ENCODE data around the gene USP47. TPM values are rescaled to one million over a fixed set of nuclear protein-coding genes. Genes with fewer than 3 reads are reported as not detected.
A peak's percentile ranks its signal among the peaks of the same experiment; 100 is the strongest.

USP47 gene
- polyA plus RNA-seq, 1 experiment: 15.0 TPM

GRCh38 chr11:11985954-11986949 is 144.5 kb downstream of the USP47 start:
- Histone ChIP-seq H3K36me3 (ENCODE audit: control insufficient read depth, insufficient read depth, low read length) (no peaks in the 10 kb centered on the region), H3K4me3 (ENCODE audit: low read depth, low read length) (no peak overlapping the region), H3K27me3 (ENCODE audit: control insufficient read depth, insufficient read depth, low read length) (no peaks in the 10 kb centered on the region)
- ChIA-PET CTCF (interaction anchor here (0.6 to 2.1 kb wide), 6 partner anchors 9 to 298 kb away, joined by 3 to 4 read pairs (median 3); no protein-coding TSS in a partner anchor), POLR2A (no interaction called here)
- DNase-seq (ENCODE audit: low read depth): no peak
- TF ChIP-seq CTCF (IDR thresholded peaks at IDR 0.05; ENCODE audit: insufficient read depth, low read depth, low read length): no peak

- Histone ChIP-seq H3K36me3 (ENCODE audit: control insufficient read depth, insufficient read depth, low read length) (no peaks in the 10 kb centered on the region), H3K4me3 (ENCODE audit: low read depth, low read length) (no peak overlapping the region), H3K27me3 (ENCODE audit: control insufficient read depth, insufficient read depth, low read length) (no peaks in the 10 kb centered on the region)
- ChIA-PET CTCF (interaction anchor here (0.6 to 1.8 kb wide), 5 partner anchors 11 to 97 kb away, joined by 3 to 6 read pairs (median 5); no protein-coding TSS in a partner anchor), POLR2A (no interaction called here)
- TF ChIP-seq CTCF (IDR thresholded peaks at IDR 0.05; ENCODE audit: insufficient read depth, low read depth, low read length): peak; percentile 49
- no peak for DNase-seq (ENCODE audit: low read depth)
These were observed 145.8 kb downstream of the USP47 start for GRCh38 chr11:11987503-11988022.

GRCh38 chr11:11988099-11988651 is 146.4 kb downstream of the USP47 start:
- H3K36me3 ChIP-seq (ENCODE audit: control insufficient read depth, insufficient read depth, low read length): no peaks in the 10 kb centered on the region
- no peaks in the 10 kb centered on the region for H3K27me3 ChIP-seq (ENCODE audit: control insufficient read depth, insufficient read depth, low read length)
- TF ChIP-seq CTCF (IDR thresholded peaks at IDR 0.05; ENCODE audit: insufficient read depth, low read depth, low read length): no peak
- CTCF ChIA-PET: interaction anchor here (0.6 to 1.8 kb wide), 7 partner anchors 10 to 96 kb away, joined by 3 to 6 read pairs (median 4); no protein-coding TSS in a partner anchor
- no peak overlapping the region for H3K4me3 ChIP-seq (ENCODE audit: low read depth, low read length)
- POLR2A ChIA-PET: no interaction called here
- peak; percentile 58 for DNase-seq (ENCODE audit: low read depth)

GRCh38 chr11:11988681-11989261 is 147.0 kb downstream of the USP47 start:
- CTCF ChIA-PET: interaction anchor here (0.6 to 1.8 kb wide), 6 partner anchors 10 to 45 kb away, joined by 3 to 6 read pairs (median 4); no protein-coding TSS in a partner anchor
- TF ChIP-seq CTCF (IDR thresholded peaks at IDR 0.05; ENCODE audit: insufficient read depth, low read depth, low read length): peak; percentile 27; the same call in 1 of the 2 replicates
- Histone ChIP-seq H3K27me3 (ENCODE audit: control insufficient read depth, insufficient read depth, low read length) (no peaks in the 10 kb centered on the region), H3K36me3 (ENCODE audit: control insufficient read depth, insufficient read depth, low read length) (no peaks in the 10 kb centered on the region), H3K4me3 (ENCODE audit: low read depth, low read length) (no peak overlapping the region)
- DNase-seq (ENCODE audit: low read depth): no peak
- POLR2A ChIA-PET: no interaction called here

All from BJ (cell line).